Measurements from ENCODE around the gene SLC7A14.

DNA sequence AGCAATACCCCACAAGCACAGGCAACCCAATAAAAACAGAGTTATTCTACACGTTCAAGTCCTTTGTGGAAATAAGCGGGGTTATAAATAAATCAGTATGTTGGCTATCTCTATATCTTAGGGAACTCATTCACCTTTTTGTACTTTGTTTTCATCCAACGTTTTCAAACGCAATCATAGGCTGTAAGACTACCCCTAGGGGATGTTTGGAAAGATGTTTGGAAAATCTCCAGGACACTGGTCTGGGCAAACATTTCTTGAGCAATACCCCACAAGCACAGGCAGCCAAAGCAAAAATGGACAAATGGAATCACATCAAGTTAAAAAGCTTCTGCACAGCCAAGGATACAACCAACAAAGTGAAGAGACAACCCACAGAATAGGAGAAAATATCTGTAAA, 97.1 kb downstream of the SLC7A14 start:
- TF ChIP-seq, protein P1, sequence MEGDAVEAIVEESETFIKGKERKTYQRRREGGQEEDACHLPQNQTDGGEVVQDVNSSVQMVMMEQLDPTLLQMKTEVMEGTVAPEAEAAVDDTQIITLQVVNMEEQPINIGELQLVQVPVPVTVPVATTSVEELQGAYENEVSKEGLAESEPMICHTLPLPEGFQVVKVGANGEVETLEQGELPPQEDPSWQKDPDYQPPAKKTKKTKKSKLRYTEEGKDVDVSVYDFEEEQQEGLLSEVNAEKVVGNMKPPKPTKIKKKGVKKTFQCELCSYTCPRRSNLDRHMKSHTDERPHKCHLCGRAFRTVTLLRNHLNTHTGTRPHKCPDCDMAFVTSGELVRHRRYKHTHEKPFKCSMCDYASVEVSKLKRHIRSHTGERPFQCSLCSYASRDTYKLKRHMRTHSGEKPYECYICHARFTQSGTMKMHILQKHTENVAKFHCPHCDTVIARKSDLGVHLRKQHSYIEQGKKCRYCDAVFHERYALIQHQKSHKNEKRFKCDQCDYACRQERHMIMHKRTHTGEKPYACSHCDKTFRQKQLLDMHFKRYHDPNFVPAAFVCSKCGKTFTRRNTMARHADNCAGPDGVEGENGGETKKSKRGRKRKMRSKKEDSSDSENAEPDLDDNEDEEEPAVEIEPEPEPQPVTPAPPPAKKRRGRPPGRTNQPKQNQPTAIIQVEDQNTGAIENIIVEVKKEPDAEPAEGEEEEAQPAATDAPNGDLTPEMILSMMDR (conservative IDR thresholded peaks at IDR 0.05) = no peak
- no peak for TF ChIP-seq ZFX (IDR thresholded peaks at IDR 0.05)

Data from C4-2B (cell line).